HG03280 (cell line): ENCODE results near the gene SIDT2.

Experiments used
- ATAC-seq: cut with Tn5 transposase; IDR thresholded peaks from one replicate; pipeline ENCODE4 v1.9.1; 2021; ENCODE audit warnings: mild to moderate bottlenecking, moderate library complexity; ENCODE audit not compliant: unreplicated experiment

The SIDT2 gene

GRCh38 chr11:117239295-117239694, 60.8 kb downstream of the SIDT2 start:
- ATAC-seq, result no peak
